ENCODE measurements around the gene C9orf85. TPM values are rescaled to one million over a fixed set of nuclear protein-coding genes. Genes with fewer than 3 reads are reported as not detected.
"Not testable (repeated sequence)": the region's sequence is repeated elsewhere in the genome, so short reads cannot be mapped to it uniquely, and the experiment has no call there.

C9orf85 gene
- total RNA-seq, 4 donors from 2014 or later, result 8.9 to 21.7 (median 13.0) TPM

DNA sequence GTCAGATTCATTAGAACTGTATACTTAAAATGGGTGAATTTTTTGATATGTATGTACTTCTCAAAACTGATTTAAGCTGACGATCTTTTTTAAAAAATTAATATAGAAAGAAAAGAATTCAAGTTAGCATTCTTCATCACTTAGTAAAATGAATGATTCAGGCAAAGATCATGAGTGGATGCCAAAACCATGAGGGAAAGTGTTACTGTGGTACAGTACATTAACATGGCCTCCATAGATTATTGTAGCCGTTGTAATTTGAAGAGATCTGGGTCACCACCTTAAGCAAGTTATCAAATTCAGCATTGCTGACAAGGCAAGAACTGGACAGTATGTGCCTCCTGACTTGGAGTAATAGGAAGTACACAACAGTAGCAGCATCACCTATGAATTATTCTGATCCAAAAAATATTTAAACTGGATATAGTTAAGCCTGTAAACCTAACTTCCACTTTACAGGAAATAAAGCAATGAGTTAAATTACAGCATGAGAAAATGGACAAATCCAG lies 29.7 kb downstream of the C9orf85 start:
- no peak for DNase-seq
- Histone ChIP-seq H3K4me1 (no peaks in the 10 kb centered on the region), H3K36me3 (no peaks in the 10 kb centered on the region), H3K4me3 (replicated peaks in 1 of 3) (no peak overlapping the region), H3K27me3 (no peaks in the 10 kb centered on the region), H3K27ac (no peak overlapping the region), H3K9me3 (no peaks in the 10 kb centered on the region)
- TF ChIP-seq POLR2A (IDR thresholded peaks at IDR 0.05), result no peak
- intact Hi-C loops (cut with DNase I), result no loop called here
- WGBS, 2 donors, result 92% methylated on average over 2 of the region's 2 CpGs

DNA sequence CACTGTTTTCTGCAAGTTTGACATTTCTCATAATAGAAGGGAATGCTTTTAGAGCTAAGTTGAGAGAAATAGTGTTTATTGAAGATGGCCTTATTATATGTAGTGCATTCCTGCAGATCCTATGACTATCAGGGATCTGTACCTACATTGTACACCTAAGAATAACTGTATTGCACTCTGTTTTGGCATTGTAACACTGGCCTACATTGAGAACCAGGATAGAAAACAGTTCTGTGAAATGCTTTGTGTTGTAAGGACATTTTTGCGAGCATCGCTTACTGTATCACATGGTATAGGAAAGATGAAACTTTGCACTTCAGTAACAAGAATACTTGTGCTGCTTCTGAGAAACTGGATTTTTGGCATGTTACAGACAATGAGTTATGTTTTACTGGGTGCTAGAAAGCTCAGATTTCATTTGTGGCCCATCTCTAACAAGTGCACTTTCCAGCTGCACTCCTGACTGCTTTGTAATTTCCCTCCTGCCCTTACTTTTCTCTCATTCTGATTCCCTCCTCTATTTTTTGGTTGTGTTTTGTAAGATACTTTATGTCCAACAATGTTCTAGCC lies 30.6 kb downstream of the C9orf85 start:
- 86 to 87% methylated on average over 2 of the region's 2 CpGs for WGBS, 2 donors
- intact Hi-C loops (cut with DNase I), result no loop called here

GRCh38 chr9:71944754-71945375 lies 33.4 kb downstream of the C9orf85 start:
- 62 to 85% methylated on average over 2 of the region's 2 CpGs for WGBS, 2 donors
- Histone ChIP-seq H3K27me3 (no peaks in the 10 kb centered on the region), H3K27ac (no peak overlapping the region), H3K36me3 (no peaks in the 10 kb centered on the region), H3K9me3 (no peaks in the 10 kb centered on the region), H3K4me1 (no peaks in the 10 kb centered on the region), H3K4me3 (replicated peaks in 1 of 3) (no peak overlapping the region)
- TF ChIP-seq POLR2A (IDR thresholded peaks at IDR 0.05) (no peak), CTCF (IDR thresholded peaks at IDR 0.05) (no peak)
- intact Hi-C loops (cut with DNase I), result no loop called here
- DNase-seq, result no peak

More for the DNA sequence above, 30.6 kb downstream of the C9orf85 start:
- H3K4me3 ChIP-seq (replicated peaks in 1 of 3), result no peak overlapping the region
- H3K27ac ChIP-seq, result no peak overlapping the region
- H3K36me3 ChIP-seq, result no peaks in the 10 kb centered on the region
- H3K4me1 ChIP-seq, result no peaks in the 10 kb centered on the region
- TF ChIP-seq POLR2A (IDR thresholded peaks at IDR 0.05) (no peak), CTCF (IDR thresholded peaks at IDR 0.05) (no peak)
- no peaks in the 10 kb centered on the region for H3K9me3 ChIP-seq
- H3K27me3 ChIP-seq, result no peaks in the 10 kb centered on the region
- DNase-seq, result no peak

- intact Hi-C loops (cut with DNase I); H3K36me3 ChIP-seq; DNase-seq; H3K4me1 ChIP-seq; H3K4me3 ChIP-seq (replicated peaks in 1 of 3); H3K27me3 ChIP-seq; H3K9me3 ChIP-seq; H3K27ac ChIP-seq: not testable (repeated sequence)
- WGBS, 2 donors, result 82 to 86% methylated on average over 2 of the region's 2 CpGs
Observed at GRCh38 chr9:71954652-71955051, 43.2 kb downstream of the C9orf85 start.

DNA sequence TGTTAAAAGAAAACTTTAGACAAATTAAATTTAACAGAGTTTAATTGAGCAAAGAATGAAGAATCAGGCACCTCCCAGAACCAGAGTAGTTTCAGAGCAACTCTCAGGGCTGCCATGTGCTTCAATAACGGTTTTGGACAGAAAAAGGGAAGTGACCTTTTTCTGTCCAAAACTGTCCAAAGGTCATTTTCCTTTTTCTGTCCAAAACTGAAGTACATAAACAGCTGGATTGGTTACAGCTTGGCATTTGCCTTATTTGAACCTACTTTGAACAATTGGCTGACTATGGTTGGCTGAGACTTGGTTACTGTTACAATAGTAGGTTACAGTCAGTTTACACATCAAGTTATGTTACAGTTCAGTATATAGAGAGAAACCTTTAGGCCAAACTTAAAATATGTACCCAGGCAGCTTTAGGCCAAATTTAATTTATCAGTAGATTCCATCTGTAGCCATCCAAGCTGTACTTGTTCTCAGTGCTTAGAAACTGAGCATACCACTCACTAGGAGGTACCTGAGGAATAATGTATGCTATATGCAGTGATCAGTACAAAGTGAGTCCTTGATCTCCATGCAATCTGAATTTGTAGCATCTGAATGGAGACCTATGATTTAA lies 44.0 kb downstream of the C9orf85 start:
- Histone ChIP-seq H3K27ac (no peak overlapping the region), H3K4me3 (replicated peaks in 1 of 3) (no peak overlapping the region), H3K27me3 (no peaks in the 10 kb centered on the region), H3K4me1 (peaks cover 0 to 5% of the 10 kb centered on the region in 2 donors), H3K36me3 (no peaks in the 10 kb centered on the region), H3K9me3 (no peaks in the 10 kb centered on the region)
- intact Hi-C loops (cut with DNase I), result no loop called here
- no peak for DNase-seq
- 48 to 78% methylated on average over 1 of the region's 1 CpG for WGBS, 2 donors
- TF ChIP-seq CTCF (IDR thresholded peaks at IDR 0.05), result no peak
- no peak for TF ChIP-seq POLR2A (IDR thresholded peaks at IDR 0.05)

DNA sequence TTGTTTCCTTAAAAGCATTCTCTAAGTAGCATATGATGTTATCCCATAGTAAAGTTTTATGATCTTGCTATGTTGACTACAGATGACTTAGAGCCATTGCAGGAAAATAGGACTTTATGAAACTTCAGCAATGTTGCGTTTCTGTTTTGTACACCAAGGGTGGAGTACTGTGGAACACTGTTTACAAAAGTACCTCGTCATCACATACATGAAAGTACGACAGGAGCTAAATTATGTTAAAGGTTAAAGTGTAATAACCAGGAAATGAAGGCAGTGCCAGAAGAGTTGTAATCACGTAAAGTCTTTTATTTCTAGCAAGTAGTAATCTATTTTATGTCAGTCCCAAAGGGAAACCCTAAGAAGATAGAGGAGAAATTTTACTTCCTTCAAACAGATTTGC lies 50.9 kb downstream of the C9orf85 start:
- Histone ChIP-seq H3K27ac (no peak overlapping the region), H3K4me3 (replicated peaks in 1 of 3) (no peak overlapping the region), H3K27me3 (no peaks in the 10 kb centered on the region), H3K4me1 (no peaks in the 10 kb centered on the region), H3K9me3 (no peaks in the 10 kb centered on the region), H3K36me3 (no peaks in the 10 kb centered on the region)
- intact Hi-C loops (cut with DNase I), result no loop called here
- TF ChIP-seq POLR2A (IDR thresholded peaks at IDR 0.05), result no peak
- TF ChIP-seq CTCF (IDR thresholded peaks at IDR 0.05), result no peak
- 70 to 80% methylated on average over 4 of the region's 4 CpGs for whole genome bisulfite sequencing, 2 donors
- no peak for DNase-seq

- 91 to 100% methylated on average over 2 to 12 of the region's 29 CpGs for WGBS, 2 donors
- H3K27me3 ChIP-seq; intact Hi-C loops (cut with DNase I); H3K9me3 ChIP-seq; H3K4me3 ChIP-seq (replicated peaks in 1 of 3); H3K36me3 ChIP-seq; DNase-seq; H3K4me1 ChIP-seq; H3K27ac ChIP-seq: not testable (repeated sequence)
Observed at GRCh38 chr9:71963471-71963996, 52.1 kb downstream of the C9orf85 start.

Measured in thyroid gland (tissue), 4 donors.